ENCODE measurements around the gene POLR2A. TPM values are rescaled to one million over a fixed set of nuclear protein-coding genes. Genes with fewer than 3 reads are reported as not detected.

POLR2A gene
- total RNA-seq, 6 donors from 2014 or later: 79.5 to 139 (median 112) TPM

GRCh38 chr17:7475764-7476422 is 8.3 kb upstream of the POLR2A start:
- Histone ChIP-seq H3K9me3 (no peaks in the 10 kb centered on the region), H3K27ac (peak overlapping the region; percentile 97 to 99 (median 98)), H3K27me3 (no peaks in the 10 kb centered on the region), H3K4me1 (peaks cover 43 to 77% (median 49%) of the 10 kb centered on the region in 4 donors), H3K36me3 (no peaks in the 10 kb centered on the region), H3K4me3 (no peak overlapping the region)
- 53 to 58% methylated on average over 15 of the region's 15 CpGs for WGBS, 2 donors
- ATAC-seq (ENCODE audit: low FRiP score in 2 of 2) (peak in 1 of 2 donors; percentile 61), DNase-seq (peak in 1 of 2 donors; percentile 78)
- TF ChIP-seq POLR2AphosphoS5 (IDR thresholded peaks at IDR 0.05) (peak; percentile 18 to 70), CTCF (IDR thresholded peaks at IDR 0.05) (no peak), EP300 (IDR thresholded peaks at IDR 0.05) (peak in 1 of 4 donors; percentile 58), POLR2A (IDR thresholded peaks at IDR 0.05) (peak in 1 of 4 donors; percentile 33)

- H3K4me3 ChIP-seq: no peak overlapping the region
- ATAC-seq (ENCODE audit: low FRiP score in 2 of 2) (no peak), DNase-seq (no peak)
- H3K27ac ChIP-seq: peak overlapping the region; percentile 97 to 99 (median 98)
- no peaks in the 10 kb centered on the region for H3K9me3 ChIP-seq
- no peaks in the 10 kb centered on the region for H3K27me3 ChIP-seq
- TF ChIP-seq POLR2A (IDR thresholded peaks at IDR 0.05): no peak
- 39 to 46% methylated on average over 3 of the region's 3 CpGs for WGBS, 2 donors
- H3K4me1 ChIP-seq: peaks cover 39 to 75% (median 49%) of the 10 kb centered on the region in 4 donors
- H3K36me3 ChIP-seq: no peaks in the 10 kb centered on the region
Observed at GRCh38 chr17:7476494-7476893, 7.7 kb upstream of the POLR2A start.

- no peaks in the 10 kb centered on the region for H3K36me3 ChIP-seq
- no peaks in the 10 kb centered on the region for H3K27me3 ChIP-seq
- no peak for TF ChIP-seq EP300 (IDR thresholded peaks at IDR 0.05)
- TF ChIP-seq POLR2A (IDR thresholded peaks at IDR 0.05): no peak
- TF ChIP-seq CTCF (IDR thresholded peaks at IDR 0.05): no peak
- TF ChIP-seq POLR2AphosphoS5 (IDR thresholded peaks at IDR 0.05): no peak
- no peaks in the 10 kb centered on the region for H3K9me3 ChIP-seq
- peaks cover 39 to 70% (median 45%) of the 10 kb centered on the region in 4 donors for H3K4me1 ChIP-seq
- H3K4me3 ChIP-seq: peak overlapping the region in 2 of 4 donors; percentile 88 to 94
- H3K27ac ChIP-seq: peak overlapping the region; percentile 97 to 99 (median 98)
- WGBS, 2 donors: 68 to 92% methylated on average over 2 to 5 of the region's 5 CpGs
- ATAC-seq (ENCODE audit: low FRiP score in 2 of 2) (peak in 1 of 2 donors; percentile 3), DNase-seq (no peak)
Observed at GRCh38 chr17:7476951-7477350, 7.2 kb upstream of the POLR2A start.

GRCh38 chr17:7477392-7478275 is 6.5 kb upstream of the POLR2A start:
- no peaks in the 10 kb centered on the region for H3K36me3 ChIP-seq
- WGBS, 2 donors: 10 to 20% methylated on average over 25 to 26 of the region's 26 CpGs
- no peaks in the 10 kb centered on the region for H3K9me3 ChIP-seq
- H3K27ac ChIP-seq: peak overlapping the region; percentile 97 to 99 (median 98)
- DNase-seq (peak; percentile 54 to 64), ATAC-seq (ENCODE audit: low FRiP score in 2 of 2) (peak; percentile 38 to 81)
- peaks cover 39 to 65% (median 42%) of the 10 kb centered on the region in 4 donors for H3K4me1 ChIP-seq
- H3K4me3 ChIP-seq: peak overlapping the region; percentile 62 to 94 (median 86)
- no peak for TF ChIP-seq EP300 (IDR thresholded peaks at IDR 0.05)
- TF ChIP-seq POLR2A (IDR thresholded peaks at IDR 0.05): peak in 2 of 4 donors; percentile 20 to 65
- TF ChIP-seq CTCF (IDR thresholded peaks at IDR 0.05): peak in 1 of 6 experiments; percentile 3
- peak in 1 of 2 donors; percentile 7 for TF ChIP-seq POLR2AphosphoS5 (IDR thresholded peaks at IDR 0.05)
- H3K27me3 ChIP-seq: no peaks in the 10 kb centered on the region
